Measurements from ENCODE around the gene BCL6. TPM values are rescaled to one million over a fixed set of nuclear protein-coding genes. Genes with fewer than 3 reads are reported as not detected.

The BCL6 gene
- total RNA-seq, 5 donors from 2014 or later (not counting 1 experiment from before 2014, with no cell fraction given), result 16.8 to 31.1 (median 27.7) TPM

DNA sequence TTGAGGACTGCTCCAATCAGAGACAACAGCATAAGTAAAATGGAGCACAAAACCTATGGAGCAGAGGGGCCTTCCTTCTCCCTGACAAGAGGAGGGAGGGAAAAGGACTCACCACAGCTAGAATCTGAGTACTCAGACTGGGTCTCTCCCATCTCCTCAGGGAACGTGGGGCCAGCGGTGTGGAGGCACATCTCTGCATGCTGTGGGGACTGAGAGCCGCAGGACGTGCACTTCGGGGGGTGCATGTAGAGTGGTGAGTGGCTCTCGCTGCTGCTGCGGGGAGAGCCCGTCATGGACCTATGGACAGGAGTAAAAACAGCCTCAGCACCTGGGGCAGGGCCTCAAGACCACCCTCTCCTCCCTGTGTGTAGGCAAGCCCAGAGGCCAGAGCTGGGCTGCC lies 17.0 kb downstream of the BCL6 start:
- no peak for DNase-seq
- Histone ChIP-seq H3K27ac (ENCODE audit: low read length) (no peak overlapping the region), H3K9me3 (no peaks in the 10 kb centered on the region), H3K27me3 (replicated peaks in 1 of 2; ENCODE audit: control insufficient read depth in 2 of 2, extremely low read depth in 1 of 2, insufficient read depth in 2 of 2, low read length in 1 of 2) (no peaks in the 10 kb centered on the region), H3K4me3 (ENCODE audit: control insufficient read depth in 1 of 2, extremely low read depth in 1 of 2, low read length in 1 of 2) (no peak overlapping the region), H3K36me3 (ENCODE audit: control insufficient read depth in 2 of 2, extremely low read depth in 1 of 2, insufficient read depth in 1 of 2, low read length in 1 of 2) (peaks cover 17 to 78% of the 10 kb centered on the region in 2 donors), H3K4me1 (ENCODE audit: control insufficient read depth in 1 of 2, extremely low read depth in 1 of 2, insufficient read depth in 2 of 2, low read length in 2 of 2) (no peaks in the 10 kb centered on the region)
- Mint-ChIP-seq H3K9me3 (no peaks in the 10 kb centered on the region), H3K27me3 (no peaks in the 10 kb centered on the region), H3K27ac (no peak overlapping the region), H3K4me1 (no peaks in the 10 kb centered on the region), H3K36me3 (peaks cover 81% of the 10 kb centered on the region), H3K4me3 (no peak overlapping the region)
- 96% methylated on average over 5 of the region's 8 CpGs for WGBS (ENCODE audit: insufficient coverage)
- ChIA-PET POLR2A (no interaction called here), CTCF (no interaction called here)
- ATAC-seq (replicated peaks in 1 of 4), result no peak

DNA sequence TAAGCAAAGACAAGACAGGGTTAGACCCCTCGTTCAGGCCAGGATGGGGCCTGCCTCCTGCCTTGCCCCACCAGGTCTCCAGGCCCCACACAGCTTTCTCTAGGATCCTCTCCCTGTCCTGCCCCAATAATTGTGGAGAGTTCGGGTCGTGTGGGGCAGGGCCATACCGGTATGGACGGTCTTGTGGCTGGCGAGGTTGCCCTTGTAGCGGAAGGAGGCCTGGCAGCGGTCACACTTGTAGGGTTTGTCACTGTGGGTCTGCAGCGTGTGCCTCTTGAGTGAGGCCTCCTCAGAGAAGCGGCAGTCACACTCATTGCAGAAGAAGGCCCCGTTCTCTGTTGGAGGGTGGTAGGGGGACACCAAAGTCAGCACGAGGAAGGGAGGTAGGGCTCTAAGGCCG lies 18.7 kb downstream of the BCL6 start:
- H3K27me3 ChIP-seq (replicated peaks in 1 of 2; ENCODE audit: control insufficient read depth in 2 of 2, extremely low read depth in 1 of 2, insufficient read depth in 2 of 2, low read length in 1 of 2), result no peaks in the 10 kb centered on the region
- no peak overlapping the region for H3K27ac ChIP-seq (ENCODE audit: low read length)
- H3K27ac Mint-ChIP-seq, result no peak overlapping the region
- no peaks in the 10 kb centered on the region for H3K9me3 ChIP-seq
- CTCF ChIA-PET, result no interaction called here
- POLR2A ChIA-PET, result interaction anchor here in 1 of 2 donors (0.5 kb wide), 1 partner anchor 11 kb away, joined by 6 read pairs; no protein-coding TSS in a partner anchor
- DNase-seq (no peak), ATAC-seq (replicated peaks in 1 of 4) (no peak)
- WGBS (ENCODE audit: insufficient coverage), result 93% methylated on average over 9 of the region's 13 CpGs
- no peaks in the 10 kb centered on the region for H3K27me3 Mint-ChIP-seq
- no peak overlapping the region for H3K4me3 Mint-ChIP-seq
- H3K9me3 Mint-ChIP-seq, result no peaks in the 10 kb centered on the region
- H3K4me1 Mint-ChIP-seq, result no peaks in the 10 kb centered on the region
- peaks cover 85% of the 10 kb centered on the region for H3K36me3 Mint-ChIP-seq
- no peaks in the 10 kb centered on the region for H3K4me1 ChIP-seq (ENCODE audit: control insufficient read depth in 1 of 2, extremely low read depth in 1 of 2, insufficient read depth in 2 of 2, low read length in 2 of 2)
- no peak overlapping the region for H3K4me3 ChIP-seq (ENCODE audit: control insufficient read depth in 1 of 2, extremely low read depth in 1 of 2, low read length in 1 of 2)
- peaks cover 17 to 83% of the 10 kb centered on the region in 2 donors for H3K36me3 ChIP-seq (ENCODE audit: control insufficient read depth in 2 of 2, extremely low read depth in 1 of 2, insufficient read depth in 1 of 2, low read length in 1 of 2)

DNA sequence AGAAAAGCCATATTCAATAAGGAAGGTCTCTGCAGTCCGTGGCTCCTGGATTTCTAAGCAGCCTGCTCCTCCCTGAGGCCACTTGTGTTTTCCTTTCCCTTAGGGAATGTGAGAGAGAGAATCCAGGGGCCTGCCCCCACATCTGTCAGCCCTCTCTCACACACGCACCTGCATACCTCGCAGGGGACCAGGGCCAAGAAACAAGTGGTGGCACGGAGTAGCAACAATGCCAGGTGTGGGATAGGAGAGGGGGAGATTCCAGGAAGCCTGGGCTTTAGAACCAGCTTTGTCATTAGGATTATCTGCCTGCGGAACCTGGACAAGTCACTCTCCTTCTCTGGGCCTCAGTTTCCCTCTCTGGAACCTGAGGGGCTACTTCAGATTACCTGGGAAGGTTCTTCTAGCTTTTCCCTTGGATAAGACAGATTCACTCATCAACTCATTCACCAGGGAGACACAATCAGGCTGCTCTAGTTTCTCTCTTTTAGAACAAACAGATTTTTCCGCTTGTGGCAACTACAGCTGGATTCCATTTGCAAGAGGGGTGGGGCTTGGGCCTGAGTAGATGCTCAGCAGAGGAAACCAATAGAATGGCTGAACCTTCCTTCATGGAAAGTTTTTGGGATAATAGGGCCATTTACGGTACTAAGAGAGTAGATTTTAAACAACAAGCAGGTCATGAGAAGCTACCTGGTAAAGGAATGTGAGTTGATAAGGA lies 19.5 kb downstream of the BCL6 start:
- no peaks in the 10 kb centered on the region for H3K4me1 Mint-ChIP-seq
- Histone ChIP-seq H3K4me1 (ENCODE audit: control insufficient read depth in 1 of 2, extremely low read depth in 1 of 2, insufficient read depth in 2 of 2, low read length in 2 of 2) (no peaks in the 10 kb centered on the region), H3K27ac (ENCODE audit: low read length) (no peak overlapping the region), H3K36me3 (ENCODE audit: control insufficient read depth in 2 of 2, extremely low read depth in 1 of 2, insufficient read depth in 1 of 2, low read length in 1 of 2) (peaks cover 17 to 79% of the 10 kb centered on the region in 2 donors), H3K27me3 (replicated peaks in 1 of 2; ENCODE audit: control insufficient read depth in 2 of 2, extremely low read depth in 1 of 2, insufficient read depth in 2 of 2, low read length in 1 of 2) (no peaks in the 10 kb centered on the region), H3K9me3 (no peaks in the 10 kb centered on the region), H3K4me3 (ENCODE audit: control insufficient read depth in 1 of 2, extremely low read depth in 1 of 2, low read length in 1 of 2) (no peak overlapping the region)
- no peaks in the 10 kb centered on the region for H3K27me3 Mint-ChIP-seq
- DNase-seq (no peak), ATAC-seq (replicated peaks in 1 of 4) (no peak)
- H3K9me3 Mint-ChIP-seq, result no peaks in the 10 kb centered on the region
- no peak overlapping the region for H3K4me3 Mint-ChIP-seq
- H3K27ac Mint-ChIP-seq, result no peak overlapping the region
- POLR2A ChIA-PET, result interaction anchor here in 1 of 2 donors (0.5 kb wide), 1 partner anchor 12 kb away, joined by 6 read pairs; no protein-coding TSS in a partner anchor
- CTCF ChIA-PET, result interaction anchor here in 1 of 2 donors (0.9 kb wide), 1 partner anchor 1230 kb away, joined by 3 read pairs; no protein-coding TSS in a partner anchor
- peaks cover 83% of the 10 kb centered on the region for H3K36me3 Mint-ChIP-seq
- 100% methylated on average over 1 of the region's 7 CpGs for WGBS (ENCODE audit: insufficient coverage)

DNA sequence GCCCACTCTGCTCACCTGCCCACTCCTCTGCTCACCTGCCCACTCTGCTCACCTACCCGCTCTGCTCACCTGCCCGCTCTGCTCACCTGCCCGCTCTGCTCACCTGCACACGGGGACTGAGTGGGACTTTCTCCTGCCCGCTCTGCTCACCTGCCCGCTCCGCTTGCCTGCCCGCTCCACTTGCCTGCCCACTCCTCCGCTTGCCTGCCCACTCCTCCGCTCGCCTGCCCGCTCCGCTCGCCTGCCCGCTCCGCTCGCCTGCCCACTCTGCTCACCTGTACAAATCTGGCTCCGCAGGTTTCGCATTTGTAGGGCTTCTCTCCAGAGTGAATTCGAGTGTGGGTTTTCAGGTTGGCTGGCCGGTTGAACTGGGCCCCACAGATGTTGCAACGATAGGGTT lies 20.0 kb downstream of the BCL6 start:
- 100% methylated on average over 17 of the region's 22 CpGs for WGBS (ENCODE audit: insufficient coverage)
- Histone ChIP-seq H3K9me3 (no peaks in the 10 kb centered on the region), H3K4me1 (ENCODE audit: control insufficient read depth in 1 of 2, extremely low read depth in 1 of 2, insufficient read depth in 2 of 2, low read length in 2 of 2) (no peaks in the 10 kb centered on the region), H3K27ac (ENCODE audit: low read length) (no peak overlapping the region), H3K4me3 (ENCODE audit: control insufficient read depth in 1 of 2, extremely low read depth in 1 of 2, low read length in 1 of 2) (no peak overlapping the region), H3K36me3 (ENCODE audit: control insufficient read depth in 2 of 2, extremely low read depth in 1 of 2, insufficient read depth in 1 of 2, low read length in 1 of 2) (peaks cover 17 to 73% of the 10 kb centered on the region in 2 donors), H3K27me3 (replicated peaks in 1 of 2; ENCODE audit: control insufficient read depth in 2 of 2, extremely low read depth in 1 of 2, insufficient read depth in 2 of 2, low read length in 1 of 2) (no peaks in the 10 kb centered on the region)
- Mint-ChIP-seq H3K27me3 (no peaks in the 10 kb centered on the region), H3K9me3 (no peaks in the 10 kb centered on the region), H3K4me1 (no peaks in the 10 kb centered on the region), H3K4me3 (no peak overlapping the region), H3K36me3 (peaks cover 82% of the 10 kb centered on the region), H3K27ac (no peak overlapping the region)
- DNase-seq, result no peak
- POLR2A ChIA-PET, result no interaction called here
- CTCF ChIA-PET, result interaction anchor here in 1 of 2 donors (0.9 kb wide), 1 partner anchor 1230 kb away, joined by 3 read pairs; no protein-coding TSS in a partner anchor
- ATAC-seq (replicated peaks in 1 of 4), result no peak

DNA sequence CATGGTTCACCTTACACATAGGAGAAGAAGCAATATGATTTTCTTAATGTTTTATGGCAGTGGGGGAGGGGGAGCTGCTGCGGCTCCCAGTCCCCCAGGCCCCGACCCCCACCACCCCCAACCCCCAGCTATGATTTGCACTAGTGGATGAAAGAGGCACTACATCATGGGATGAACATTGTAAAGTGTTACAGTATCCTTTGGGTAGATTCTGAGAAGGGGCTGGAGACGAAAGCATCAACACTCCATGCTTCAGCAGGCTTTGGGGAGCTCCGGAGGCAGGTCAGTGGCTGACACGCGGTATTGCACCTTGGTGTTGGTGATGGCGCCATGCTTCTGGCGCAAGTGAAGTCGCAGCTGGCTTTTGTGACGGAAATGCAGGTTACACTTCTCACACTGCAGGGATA lies 23.1 kb downstream of the BCL6 start:
- Mint-ChIP-seq H3K27ac (no peak overlapping the region), H3K36me3 (peaks cover 56% of the 10 kb centered on the region), H3K9me3 (no peaks in the 10 kb centered on the region), H3K4me1 (no peaks in the 10 kb centered on the region), H3K4me3 (no peak overlapping the region), H3K27me3 (no peaks in the 10 kb centered on the region)
- ChIA-PET CTCF (interaction anchor here (0.5 to 0.6 kb wide), 3 partner anchors 354 to 954 kb away, joined by 3 to 7 read pairs (median 3); partner anchors contain the start of gene RTP4 (in 1 of the 2)), POLR2A (interaction anchor here in 1 of 2 donors (0.7 kb wide), 1 partner anchor 559 kb away, joined by 4 read pairs; no protein-coding TSS in a partner anchor)
- DNase-seq (no peak), ATAC-seq (replicated peaks in 1 of 4) (no peak)
- 88% methylated on average over 8 of the region's 10 CpGs for WGBS (ENCODE audit: insufficient coverage)
- Histone ChIP-seq H3K9me3 (no peaks in the 10 kb centered on the region), H3K4me3 (ENCODE audit: control insufficient read depth in 1 of 2, extremely low read depth in 1 of 2, low read length in 1 of 2) (no peak overlapping the region), H3K27me3 (replicated peaks in 1 of 2; ENCODE audit: control insufficient read depth in 2 of 2, extremely low read depth in 1 of 2, insufficient read depth in 2 of 2, low read length in 1 of 2) (no peaks in the 10 kb centered on the region), H3K27ac (ENCODE audit: low read length) (no peak overlapping the region), H3K36me3 (ENCODE audit: control insufficient read depth in 2 of 2, extremely low read depth in 1 of 2, insufficient read depth in 1 of 2, low read length in 1 of 2) (peaks cover 8 to 44% of the 10 kb centered on the region in 2 donors), H3K4me1 (ENCODE audit: control insufficient read depth in 1 of 2, extremely low read depth in 1 of 2, insufficient read depth in 2 of 2, low read length in 2 of 2) (no peaks in the 10 kb centered on the region)

DNA sequence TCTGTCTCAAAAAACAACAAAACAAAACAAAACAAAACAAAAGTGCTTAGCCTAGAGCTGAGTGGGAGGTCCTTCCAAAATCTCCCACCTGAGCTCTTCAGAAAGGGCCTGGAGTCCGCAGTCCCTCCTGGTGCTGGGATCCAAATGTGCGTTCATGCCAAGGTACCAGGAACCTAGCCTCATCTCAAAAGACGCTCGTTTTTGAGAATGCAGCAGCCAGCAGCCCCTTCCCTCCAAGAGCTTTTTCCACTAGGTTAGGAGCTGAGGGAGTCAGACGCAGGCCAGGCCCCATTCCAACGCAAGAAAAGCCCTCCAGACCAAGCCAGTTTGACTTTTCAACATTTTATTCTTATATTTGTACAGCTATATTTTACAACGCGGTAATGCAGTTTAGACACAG lies 24.2 kb downstream of the BCL6 start:
- Mint-ChIP-seq H3K4me1 (no peaks in the 10 kb centered on the region), H3K4me3 (no peak overlapping the region), H3K27me3 (no peaks in the 10 kb centered on the region), H3K36me3 (peaks cover 48% of the 10 kb centered on the region), H3K9me3 (no peaks in the 10 kb centered on the region), H3K27ac (no peak overlapping the region)
- CTCF ChIA-PET, result interaction anchor here in 1 of 2 donors (0.7 kb wide), 1 partner anchor 674 kb away, joined by 3 read pairs; no protein-coding TSS in a partner anchor
- Histone ChIP-seq H3K36me3 (ENCODE audit: control insufficient read depth in 2 of 2, extremely low read depth in 1 of 2, insufficient read depth in 1 of 2, low read length in 1 of 2) (peaks cover 5 to 32% of the 10 kb centered on the region in 2 donors), H3K27ac (ENCODE audit: low read length) (no peak overlapping the region), H3K9me3 (no peaks in the 10 kb centered on the region), H3K27me3 (replicated peaks in 1 of 2; ENCODE audit: control insufficient read depth in 2 of 2, extremely low read depth in 1 of 2, insufficient read depth in 2 of 2, low read length in 1 of 2) (no peaks in the 10 kb centered on the region), H3K4me3 (ENCODE audit: control insufficient read depth in 1 of 2, extremely low read depth in 1 of 2, low read length in 1 of 2) (no peak overlapping the region), H3K4me1 (ENCODE audit: control insufficient read depth in 1 of 2, extremely low read depth in 1 of 2, insufficient read depth in 2 of 2, low read length in 2 of 2) (no peaks in the 10 kb centered on the region)
- POLR2A ChIA-PET, result interaction anchor here in 1 of 2 donors (0.5 kb wide), 1 partner anchor 559 kb away, joined by 3 read pairs; no protein-coding TSS in a partner anchor
- DNase-seq, result no peak
- no peak for ATAC-seq (replicated peaks in 1 of 4)
- 92% methylated on average over 6 of the region's 8 CpGs for WGBS (ENCODE audit: insufficient coverage)
